Upper lobe of left lung (tissue), 6 donors: Measurements from ENCODE around the gene GARNL3. TPM values are rescaled to one million over a fixed set of nuclear protein-coding genes. Genes with fewer than 3 reads are reported as not detected.

Source experiments
- ATAC-seq, 2 donors: fragments of 200-7000 bp; cut with Tn5 transposase; one replicate each; pipeline ENCODE4 v1.9.1; 2022; ENCODE audit warnings: mild to moderate bottlenecking in 2 of 2, moderate library complexity in 2 of 2; ENCODE audit not compliant: low FRiP score in 2 of 2
- DNase-seq, 2 donors: peaks; one replicate each; pipeline ENCODE4 v3.0.0-alpha.2; 2019 to 2020
- H3K27ac ChIP-seq, 4 donors: fragments of 200-600 bp; sonication (generic); one replicate each; pipeline ENCODE4 v1.5.1; 2016 to 2019
- H3K27me3 ChIP-seq, 4 donors: fragments of 200-600 bp; sonication (generic); one replicate each; pipeline ENCODE4 v1.5.1; 2017 to 2019
- H3K36me3 ChIP-seq, 4 donors: fragments of 200-600 bp; sonication (generic); one replicate each; pipeline ENCODE4 v1.5.1; 2016 to 2019
- H3K4me1 ChIP-seq, 4 donors: fragments of 200-600 bp; sonication (generic); one replicate each; pipeline ENCODE4 v1.5.1; 2018 to 2019
- H3K4me3 ChIP-seq, 4 donors: fragments of 200-600 bp; sonication (generic); one replicate each; pipeline ENCODE4 v1.5.1; 2017 to 2019; ENCODE audit warnings: mild to moderate bottlenecking in 2 of 4, moderate library complexity in 1 of 4
- H3K9me3 ChIP-seq, 4 donors: fragments of 200-600 bp; sonication (generic); one replicate each; pipeline ENCODE4 v1.5.1; 2018 to 2019
- EP300 ChIP-seq, 4 donors: sonication (generic); formaldehyde crosslinking; IDR thresholded peaks; one replicate each; pipeline ENCODE4 v1.5.1; 2017; ENCODE audit warnings: antibody characterized with exemption in 4 of 4, control low read depth in 2 of 4
- POLR2A ChIP-seq, 4 donors: fragments of 450-650 bp; IDR thresholded peaks; one replicate each; pipeline ENCODE4 v1.5.1; 2016 to 2017; ENCODE audit warnings: antibody characterized with exemption in 4 of 4, mild to moderate bottlenecking in 2 of 4
- POLR2AphosphoS5 ChIP-seq, 2 donors: sonication (generic); formaldehyde crosslinking; IDR thresholded peaks; one replicate each; pipeline ENCODE4 v1.5.1; 2017; ENCODE audit warnings: antibody characterized with exemption in 2 of 2
- WGBS, 2 donors: methylation state at CpG; one replicate each; pipeline ENCODE4 v1.1.5; 2017 to 2018; 5-methylcytosine and 5-hydroxymethylcytosine counted together
- total RNA-seq, 6 donors: library from RNA; depleted of rRNA in 4 of 6; stranded (reverse); fragments of >200 nt in 4 of 6; gene quantifications; one replicate each; pipeline versions ENCODE4 v1.1.0 to v1.2.1, GENCODE V29; 2016 to 2021
- TF ChIP-seq, protein P1 (sequence below), 6 experiments: fragments of 450-650 bp in 4 of 6; fragments of 200-600 bp in 2 of 6; sonication (generic) in 2 of 6; IDR thresholded peaks; one replicate each; pipeline ENCODE4 v1.5.1; 2016 to 2019; ENCODE audit warnings: antibody characterized with exemption in 6 of 6
- donor health status: DM: no; HTN: no; CAD: no; lungs with moderate emphysema.
- donor health status: DM: no; HTN: yes; CAD: no; lungs with severe emphysema.

The GARNL3 gene
- total RNA-seq, 6 donors from 2014 or later: 3.1 to 37.7 (median 7.0) TPM

DNA sequence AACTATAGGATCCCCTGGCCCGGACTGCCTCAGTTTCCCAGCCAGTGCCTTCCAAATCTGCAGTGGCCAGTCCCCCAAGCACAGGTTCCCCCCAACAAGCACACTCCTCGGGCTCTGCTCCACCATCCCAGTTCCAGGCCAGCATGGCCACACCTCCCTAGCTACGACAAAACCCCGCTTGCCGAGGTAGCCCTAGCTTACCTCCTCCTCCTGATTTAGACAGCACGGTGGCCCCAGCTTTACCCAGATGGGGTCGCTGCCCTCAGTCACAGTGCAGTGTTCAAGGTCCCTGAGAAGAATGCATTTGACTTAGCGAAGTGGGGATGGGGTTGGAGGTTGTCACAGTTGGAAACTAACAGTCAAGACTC, 40.8 kb upstream of the GARNL3 start:
- TF ChIP-seq, protein P1, sequence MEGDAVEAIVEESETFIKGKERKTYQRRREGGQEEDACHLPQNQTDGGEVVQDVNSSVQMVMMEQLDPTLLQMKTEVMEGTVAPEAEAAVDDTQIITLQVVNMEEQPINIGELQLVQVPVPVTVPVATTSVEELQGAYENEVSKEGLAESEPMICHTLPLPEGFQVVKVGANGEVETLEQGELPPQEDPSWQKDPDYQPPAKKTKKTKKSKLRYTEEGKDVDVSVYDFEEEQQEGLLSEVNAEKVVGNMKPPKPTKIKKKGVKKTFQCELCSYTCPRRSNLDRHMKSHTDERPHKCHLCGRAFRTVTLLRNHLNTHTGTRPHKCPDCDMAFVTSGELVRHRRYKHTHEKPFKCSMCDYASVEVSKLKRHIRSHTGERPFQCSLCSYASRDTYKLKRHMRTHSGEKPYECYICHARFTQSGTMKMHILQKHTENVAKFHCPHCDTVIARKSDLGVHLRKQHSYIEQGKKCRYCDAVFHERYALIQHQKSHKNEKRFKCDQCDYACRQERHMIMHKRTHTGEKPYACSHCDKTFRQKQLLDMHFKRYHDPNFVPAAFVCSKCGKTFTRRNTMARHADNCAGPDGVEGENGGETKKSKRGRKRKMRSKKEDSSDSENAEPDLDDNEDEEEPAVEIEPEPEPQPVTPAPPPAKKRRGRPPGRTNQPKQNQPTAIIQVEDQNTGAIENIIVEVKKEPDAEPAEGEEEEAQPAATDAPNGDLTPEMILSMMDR (IDR thresholded peaks at IDR 0.05): no peak
- TF ChIP-seq POLR2A (IDR thresholded peaks at IDR 0.05): no peak
- no peak for TF ChIP-seq POLR2AphosphoS5 (IDR thresholded peaks at IDR 0.05)
- TF ChIP-seq EP300 (IDR thresholded peaks at IDR 0.05): no peak
- peak overlapping the region in 3 of 4 donors; percentile 84 to 97 (median 94) for H3K4me3 ChIP-seq
- peaks cover 7 to 25% (median 15%) of the 10 kb centered on the region in 4 donors for H3K4me1 ChIP-seq
- H3K27ac ChIP-seq: peak overlapping the region in 2 of 4 donors; percentile 82 to 84
- no peaks in the 10 kb centered on the region for H3K36me3 ChIP-seq
- ATAC-seq (no peak), DNase-seq (peak in 1 of 2 donors; percentile 18)
- no peaks in the 10 kb centered on the region for H3K27me3 ChIP-seq
- H3K9me3 ChIP-seq: no peaks in the 10 kb centered on the region
- WGBS, 2 donors: 39 to 49% methylated on average over 4 to 8 of the region's 8 CpGs

DNA sequence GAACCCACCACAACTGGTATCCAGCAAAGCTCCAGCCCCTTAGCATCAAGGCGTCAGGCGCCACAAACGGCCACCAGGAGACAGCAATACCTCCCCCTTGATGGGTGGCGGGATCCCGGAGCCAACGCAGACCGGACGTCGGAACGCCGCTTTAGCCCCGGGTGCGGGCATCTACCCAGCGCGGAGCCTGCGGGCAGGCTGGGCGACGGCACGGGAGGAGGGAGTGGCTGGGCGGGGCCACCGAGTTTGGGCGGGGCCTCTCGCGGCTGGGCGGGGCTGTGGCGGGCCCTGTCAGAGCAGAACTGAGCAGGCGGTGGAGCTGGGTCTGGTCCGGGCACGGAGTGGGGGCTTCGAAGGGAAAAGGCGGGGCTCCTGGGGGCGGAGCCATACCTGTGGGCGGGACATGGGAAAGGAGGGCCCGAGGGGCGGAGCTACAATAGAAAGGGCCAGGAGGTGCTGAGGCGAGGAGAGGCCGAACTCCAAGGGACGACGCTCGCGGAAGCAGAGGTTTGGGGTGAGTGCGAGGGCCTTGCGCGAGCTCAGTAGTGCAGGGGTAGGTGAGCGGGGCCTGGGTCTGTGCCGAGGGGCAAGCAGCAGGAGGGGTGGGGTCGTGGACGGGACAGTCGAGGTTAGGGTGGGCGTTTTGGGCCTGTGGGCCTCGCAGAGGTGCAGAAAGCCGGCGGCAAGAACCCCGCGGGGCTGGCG, 40.2 kb upstream of the GARNL3 start:
- Histone ChIP-seq H3K9me3 (no peaks in the 10 kb centered on the region), H3K27ac (peak overlapping the region; percentile 76 to 84 (median 80)), H3K36me3 (no peaks in the 10 kb centered on the region), H3K27me3 (no peaks in the 10 kb centered on the region), H3K4me3 (peak overlapping the region; percentile 63 to 97 (median 89)), H3K4me1 (peaks cover 7 to 25% (median 15%) of the 10 kb centered on the region in 4 donors)
- DNase-seq (peak; percentile 90 to 98), ATAC-seq (peak; percentile 89 to 91)
- no peak for TF ChIP-seq EP300 (IDR thresholded peaks at IDR 0.05)
- TF ChIP-seq, protein P1 (IDR thresholded peaks at IDR 0.05): peak in 3 of 6 experiments; percentile 30 to 41 (median 33)
- peak in 1 of 4 donors; percentile 44 for TF ChIP-seq POLR2A (IDR thresholded peaks at IDR 0.05)
- peak in 1 of 2 donors; percentile 33 for TF ChIP-seq POLR2AphosphoS5 (IDR thresholded peaks at IDR 0.05)
- WGBS, 2 donors: 1 to 2% methylated on average over 21 to 51 of the region's 56 CpGs

DNA sequence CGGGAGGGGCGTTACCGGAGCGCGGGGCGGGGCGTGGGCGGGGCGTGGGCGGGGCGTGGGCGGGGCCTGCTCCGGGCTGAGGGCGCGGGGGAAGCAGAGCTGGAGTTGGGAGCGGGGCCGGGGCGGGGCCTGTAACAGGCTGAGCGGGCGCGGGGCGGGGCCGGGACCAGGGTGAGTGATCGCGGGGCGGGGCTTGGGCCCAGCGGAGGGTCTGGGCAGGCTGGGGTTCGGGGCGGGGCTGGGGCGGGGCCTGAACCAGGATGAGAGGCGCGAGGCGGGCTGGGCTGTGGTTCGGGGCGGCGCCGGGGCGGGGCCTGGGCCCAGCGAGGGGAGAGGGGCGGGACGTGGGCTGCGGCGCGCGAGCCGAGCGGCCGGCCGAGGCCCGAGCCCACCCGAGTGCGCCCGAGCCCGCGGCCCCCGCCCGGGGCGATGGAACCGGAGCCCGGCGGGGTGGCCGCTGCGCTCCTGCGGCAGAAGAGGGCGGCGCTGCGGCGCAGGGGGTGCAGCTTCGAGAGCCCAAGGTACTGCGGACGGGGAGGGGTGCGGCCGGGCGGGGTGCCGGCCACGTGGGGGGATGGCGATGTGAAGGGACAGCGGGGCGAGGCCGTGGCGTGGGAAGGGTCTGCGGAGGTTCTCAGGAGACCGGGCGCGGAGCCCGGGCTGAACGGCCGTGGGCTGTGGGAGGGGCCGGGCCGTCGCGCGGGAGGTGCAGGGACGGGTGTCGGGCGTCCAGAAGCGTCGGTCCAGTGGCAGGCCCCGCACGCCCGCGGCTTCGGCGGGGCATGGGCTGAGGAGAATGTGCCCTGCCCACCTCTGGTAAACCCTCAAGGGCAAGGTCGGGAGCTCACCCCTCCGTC, 39.5 kb upstream of the GARNL3 start:
- peak; percentile 96 to 97 for ATAC-seq
- 0 to 2% methylated on average over 5 to 56 of the region's 106 CpGs for WGBS, 2 donors
- peak overlapping the region; percentile 76 to 84 (median 80) for H3K27ac ChIP-seq

DNA sequence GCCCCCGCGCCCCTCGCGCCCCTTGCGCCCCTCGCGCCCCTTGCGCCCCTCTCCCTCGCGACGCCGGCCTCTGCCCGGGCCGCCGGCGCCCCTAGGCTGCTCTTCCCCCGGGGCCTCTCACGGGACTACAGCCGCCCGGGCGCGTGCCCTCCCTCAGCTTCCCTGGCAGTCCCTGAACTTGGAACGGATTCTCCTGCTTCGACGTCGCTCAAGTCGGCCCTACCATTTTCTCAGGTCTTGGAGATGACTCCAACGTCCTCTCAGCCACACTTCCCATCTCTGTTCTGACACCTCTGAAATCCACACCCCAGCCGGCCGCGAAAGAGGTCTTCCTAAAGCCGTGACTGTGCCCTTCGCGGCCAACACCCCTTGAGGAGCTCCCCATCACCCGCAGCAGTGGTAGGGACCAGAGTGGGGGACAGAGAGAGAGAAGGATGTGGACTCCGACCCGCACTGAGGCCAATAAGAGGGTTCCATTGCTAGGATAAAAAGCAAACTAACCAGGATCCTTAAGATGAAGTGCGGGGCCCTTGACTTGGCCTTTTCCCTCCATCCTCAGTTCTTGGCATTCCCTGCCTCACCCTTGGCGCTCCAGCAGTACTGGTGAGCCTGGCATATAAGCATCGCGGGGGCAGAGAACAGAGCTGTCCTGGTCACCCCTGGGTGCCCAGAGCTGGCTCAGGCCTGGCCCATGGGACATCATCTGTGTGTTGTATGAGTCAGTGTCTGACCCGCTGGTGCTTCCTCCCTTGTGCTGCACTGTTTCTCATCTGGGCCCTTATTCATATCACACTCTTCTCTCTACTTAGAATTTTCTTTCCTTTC, 38.6 kb upstream of the GARNL3 start:
- WGBS, 2 donors: 46 to 74% methylated on average over 16 to 24 of the region's 42 CpGs
- peaks cover 7 to 25% (median 15%) of the 10 kb centered on the region in 4 donors for H3K4me1 ChIP-seq
- no peaks in the 10 kb centered on the region for H3K9me3 ChIP-seq
- H3K27ac ChIP-seq: peak overlapping the region in 1 of 4 donors; percentile 55
- DNase-seq (no peak), ATAC-seq (no peak)
- no peaks in the 10 kb centered on the region for H3K27me3 ChIP-seq
- H3K4me3 ChIP-seq: peak overlapping the region in 3 of 4 donors; percentile 84 to 97 (median 94)
- TF ChIP-seq EP300 (IDR thresholded peaks at IDR 0.05): no peak
- TF ChIP-seq POLR2A (IDR thresholded peaks at IDR 0.05): no peak
- TF ChIP-seq POLR2AphosphoS5 (IDR thresholded peaks at IDR 0.05): no peak
- H3K36me3 ChIP-seq: no peaks in the 10 kb centered on the region

More for the DNA sequence above, 39.5 kb upstream of the GARNL3 start:
- no peak for TF ChIP-seq EP300 (IDR thresholded peaks at IDR 0.05)
- TF ChIP-seq, protein P1 (IDR thresholded peaks at IDR 0.05): peak in 4 of 6 experiments; percentile 7 to 34 (median 19)
- peak overlapping the region; percentile 63 to 97 (median 89) for H3K4me3 ChIP-seq
- no peaks in the 10 kb centered on the region for H3K36me3 ChIP-seq
- H3K4me1 ChIP-seq: peaks cover 7 to 25% (median 15%) of the 10 kb centered on the region in 4 donors
- H3K9me3 ChIP-seq: no peaks in the 10 kb centered on the region
- DNase-seq: peak; percentile 97 to 100
- no peaks in the 10 kb centered on the region for H3K27me3 ChIP-seq
